IMR-90 (cell line): Measurements from ENCODE around the gene MRPL32. TPM values are rescaled to one million over a fixed set of nuclear protein-coding genes. Genes with fewer than 3 reads are reported as not detected.

Experiments used
- ATAC-seq: fragments of 200-7000 bp; cut with Tn5 transposase; 2 replicates; pipeline ENCODE4 v1.9.1; 2020; ENCODE audit warnings: low read depth, mild to moderate bottlenecking, moderate library complexity
- BruUV-seq: library from RNA; stranded (reverse); fragments of 400-500 nt; replicated peaks from 2 replicates; lab custom pipeline; 2021; lab: Mats Ljungman, UMichigan
- CTCF ChIA-PET: fragments of 300-600 bp; formaldehyde crosslinking; extraction: SDS; loops from one replicate; lab custom pipeline; 2021; ENCODE audit warnings: antibody characterized with exemption; lab: Yijun Ruan, JAX
- POLR2A ChIA-PET: fragments of 300-600 bp; sonication (Branson Sonifier 250); formaldehyde crosslinking; loops from one replicate; lab custom pipeline; 2022; ENCODE audit warnings: antibody characterized with exemption; ENCODE audit not compliant: unreplicated experiment; lab: Charles Lee
- DNase-seq: peaks from one replicate; pipeline ENCODE4 v3.0.0; 2013
- H2AFZ ChIP-seq: replicated peaks from 2 replicates; pipeline ENCODE3; 2013; ENCODE audit warnings: low read length, mild to moderate bottlenecking; ENCODE audit not compliant: poor library complexity
- H2AK5ac ChIP-seq: 2 replicates; pipeline ENCODE4 v1.6.1; 2013; ENCODE audit warnings: low read depth, low read length, inconsistent platforms
- H2AK9ac ChIP-seq: replicated peaks from 2 replicates; pipeline ENCODE3; 2013; ENCODE audit warnings: mild to moderate bottlenecking, low read depth, low read length, moderate library complexity; ENCODE audit not compliant: poor library complexity
- H2BK120ac ChIP-seq: 2 replicates; pipeline ENCODE4 v1.6.1; 2013; ENCODE audit warnings: low read depth, low read length, inconsistent platforms
- H2BK15ac ChIP-seq: 3 replicates; pipeline ENCODE4 v1.6.1; 2013; ENCODE audit warnings: low read depth, low read length, inconsistent platforms
- H2BK20ac ChIP-seq: 2 replicates; pipeline ENCODE4 v1.6.1; 2013; ENCODE audit warnings: low read depth, mild to moderate bottlenecking, inconsistent platforms, low read length, moderate library complexity
- H2BK5ac ChIP-seq: 2 replicates; pipeline ENCODE4 v1.6.1; 2013; ENCODE audit warnings: mild to moderate bottlenecking, low read depth, low read length, inconsistent platforms; ENCODE audit not compliant: poor library complexity, severe bottlenecking
- H3K14ac ChIP-seq: replicated peaks from 2 replicates; pipeline ENCODE4 v1.6.1; 2013; ENCODE audit warnings: low read depth, low read length, inconsistent platforms
- H3K18ac ChIP-seq: 2 replicates; pipeline ENCODE4 v1.6.1; 2013; ENCODE audit warnings: low read depth, low read length, control low read depth
- H3K23ac ChIP-seq: 2 replicates; pipeline ENCODE4 v1.6.1; 2013; ENCODE audit warnings: low read depth, low read length, inconsistent platforms
- H3K27ac ChIP-seq: 2 replicates; pipeline ENCODE4 v1.5.1; 2013; ENCODE audit warnings: mild to moderate bottlenecking, control low read depth, low read length; ENCODE audit not compliant: insufficient read depth
- H3K27me3 ChIP-seq: 2 replicates; pipeline ENCODE4 v1.6.1; 2013; ENCODE audit warnings: low read length; ENCODE audit not compliant: control insufficient read depth, insufficient read depth
- H3K36me3 ChIP-seq: 2 replicates; pipeline ENCODE4 v1.6.1; 2013; ENCODE audit warnings: low read length, mixed read lengths; ENCODE audit not compliant: control insufficient read depth, insufficient read depth
- H3K4ac ChIP-seq: 2 replicates; pipeline ENCODE4 v1.6.1; 2013; ENCODE audit warnings: low read depth, low read length, inconsistent platforms
- H3K4me1 ChIP-seq: 2 replicates; pipeline ENCODE4 v1.6.1; 2013; ENCODE audit warnings: low read length, mixed read lengths; ENCODE audit not compliant: control insufficient read depth, insufficient read depth
- H3K4me2 ChIP-seq: 2 replicates; pipeline ENCODE4 v1.6.1; 2013; ENCODE audit warnings: low read depth, mild to moderate bottlenecking, control low read depth, low read length, moderate library complexity
- H3K4me3 ChIP-seq: 2 replicates; pipeline ENCODE4 v1.5.1; 2013; ENCODE audit warnings: low read depth, mild to moderate bottlenecking, control low read depth, low read length, moderate library complexity; ENCODE audit not compliant: insufficient read depth
- H3K56ac ChIP-seq: 2 replicates; pipeline ENCODE4 v1.6.1; 2013; ENCODE audit warnings: low read length, inconsistent platforms; ENCODE audit not compliant: insufficient read depth; ENCODE audit errors: extremely low read depth
- H3K79me1 ChIP-seq, 2 experiments: 2 replicates each; pipeline ENCODE4 v1.6.1; 2013; ENCODE audit warnings: low read length in 2 of 2, inconsistent platforms in 1 of 2, low read depth in 1 of 2
- H3K9ac ChIP-seq: 2 replicates; pipeline ENCODE4 v1.6.1; 2013; ENCODE audit warnings: low read depth, low read length, control low read depth
- H3K9me1 ChIP-seq: 2 replicates; pipeline ENCODE4 v1.6.1; 2013; ENCODE audit warnings: low read length, inconsistent platforms; ENCODE audit not compliant: insufficient read depth
- H3K9me3 ChIP-seq: 2 replicates; pipeline ENCODE4 v1.6.1; 2013; ENCODE audit warnings: low read length; ENCODE audit not compliant: control insufficient read depth, insufficient read depth
- H4K20me1 ChIP-seq: 2 replicates; pipeline ENCODE4 v1.6.1; 2013; ENCODE audit warnings: low read length, inconsistent platforms; ENCODE audit not compliant: insufficient read depth
- H4K5ac ChIP-seq: 2 replicates; pipeline ENCODE4 v1.6.1; 2013; ENCODE audit warnings: mild to moderate bottlenecking, low read depth, low read length, control low read depth
- H4K8ac ChIP-seq, 2 experiments: 2 replicates each; pipeline ENCODE4 v1.6.1; 2013; ENCODE audit warnings: low read depth in 2 of 2, low read length in 2 of 2, control low read depth in 1 of 2, inconsistent platforms in 1 of 2
- H4K91ac ChIP-seq: 2 replicates; pipeline ENCODE4 v1.6.1; 2013; ENCODE audit warnings: low read depth, low read length, inconsistent platforms; ENCODE audit not compliant: insufficient read depth
- CEBPB ChIP-seq: IDR thresholded peaks from 2 replicates; pipeline ENCODE4 v1.6.1; 2012; ENCODE audit warnings: low read depth, low read length, improper control_type of control experiment
- CTCF ChIP-seq: conservative IDR thresholded peaks from 2 replicates; pipeline ENCODE4 v1.5.1; 2012; ENCODE audit warnings: mild to moderate bottlenecking, low read depth, low read length, improper control_type of control experiment
- MXI1 ChIP-seq: IDR thresholded peaks from 2 replicates; pipeline ENCODE4 v1.6.1; 2012; ENCODE audit warnings: low read depth, mild to moderate bottlenecking, low read length, moderate library complexity, borderline replicate concordance
- RFX5 ChIP-seq: IDR thresholded peaks from 2 replicates; pipeline ENCODE4 v1.8.0; 2012; ENCODE audit warnings: low read depth, mild to moderate bottlenecking, low read length, moderate library complexity
- WGBS, 2 experiments: methylation state at CpG; one replicate each; pipeline versions ENCODE4 v1.1.5 to v1.1.7; 2013; ENCODE audit warnings: missing lambda C conversion rate in 2 of 2; ENCODE audit not compliant: insufficient read length in 1 of 2; ENCODE audit errors: extremely low coverage in 2 of 2; 5-methylcytosine and 5-hydroxymethylcytosine counted together
- dilution Hi-C: fragments of 300-500 bp; cut with HindIII; formaldehyde crosslinking; loops from one replicate; pipeline ENCODE4 v1.14.3; 2018; ENCODE audit warnings: low sequenced_read_pairs; ENCODE audit not compliant: unreplicated experiment
- in situ Hi-C: fragments of 300-500 bp; cut with MboI; formaldehyde crosslinking; loops from 3 replicates; pipeline ENCODE4 v1.14.3; 2019; ENCODE audit warnings: low sequenced_read_pairs, inconsistent platforms, mixed read lengths
- intact Hi-C: fragments of 100-400 bp; cut with micrococcal nuclease; formaldehyde crosslinking; loops from 2 replicates; pipeline ENCODE4 v1.10.0; 2022
- polyA plus RNA-seq, 3 experiments: library from polyadenylated mRNA; depleted of rRNA; stranded (reverse); fragments of >200 nt; gene quantifications; 2 replicates each; pipeline ENCODE4 v1.2.3, GENCODE V29; 2012; ENCODE audit warnings: low replicate concordance in 1 of 3
- total RNA-seq: library from RNA; depleted of rRNA; stranded (reverse); fragments of >200 nt; gene quantifications from 2 replicates; pipeline ENCODE4 v1.2.3, GENCODE V29; 2012

Gene MRPL32
- total and polyA plus RNA-seq, 2 of the 4 experiments (the other 2 are of a cell fraction), result 42.3 to 75.3 TPM

DNA sequence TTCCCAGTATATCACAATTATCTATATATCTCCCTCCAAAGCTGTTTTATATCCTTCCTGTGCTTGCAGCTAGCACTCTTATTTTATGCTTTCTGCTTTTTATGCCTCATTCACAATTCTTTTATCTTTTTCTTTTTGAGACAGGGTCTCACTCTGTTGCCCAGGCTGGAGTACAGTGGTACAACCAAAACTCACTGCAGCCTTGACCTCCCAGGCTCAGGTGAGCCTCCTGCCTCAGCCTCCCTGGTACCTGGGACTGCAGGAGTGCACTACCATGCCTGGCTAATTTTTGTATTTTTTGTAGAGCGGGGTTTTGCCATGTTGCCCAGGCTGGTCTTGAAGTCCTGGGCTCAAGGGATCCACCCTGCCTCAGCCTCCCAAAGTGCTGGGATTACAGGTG is 26.0 kb upstream of the MRPL32 start:
- Histone ChIP-seq H3K18ac (no peak overlapping the region), H3K4me2 (no peak overlapping the region), H3K4me3 (no peak overlapping the region), H4K5ac (no peak overlapping the region), H3K9me3 (no peaks in the 10 kb centered on the region), H2BK20ac (no peak overlapping the region), H2AFZ (no peak overlapping the region), H2BK15ac (no peak overlapping the region), H3K4me1 (no peaks in the 10 kb centered on the region; the same call in none of the 2 replicates), H4K20me1 (no peaks in the 10 kb centered on the region; the same call in 1 of the 2 replicates), H3K14ac (no peak overlapping the region), H4K8ac (no peak overlapping the region), H2BK120ac (no peak overlapping the region), H4K91ac (no peak overlapping the region), H2BK5ac (no peak overlapping the region), H2AK5ac (no peak overlapping the region), H3K27me3 (no peaks in the 10 kb centered on the region; the same call in 1 of the 2 replicates), H3K79me1 (peaks cover 14 to 17% of the 10 kb centered on the region in 2 experiments), H3K4ac (no peak overlapping the region), H3K27ac (no peak overlapping the region), H3K23ac (no peak overlapping the region), H3K56ac (no peak overlapping the region), H3K9ac (no peak overlapping the region), H3K36me3 (peaks cover 3% of the 10 kb centered on the region), H2AK9ac (no peak overlapping the region), H3K9me1 (peaks cover 11% of the 10 kb centered on the region; the same call in 1 of the 2 replicates)
- CTCF ChIA-PET, result interaction anchor here (0.6 kb wide), 1 partner anchor 1240 kb away, joined by 4 read pairs; no protein-coding TSS in a partner anchor
- intact Hi-C loops (no loop called here), in situ Hi-C loops (no loop called here), dilution Hi-C loops (no loop called here)
- DNase-seq (no peak), ATAC-seq (no peak)
- no CpG with 5 or more reads among the region's 1 CpG for WGBS, 2 experiments
- TF ChIP-seq RFX5, result no peak
- TF ChIP-seq CTCF, result no peak
- no peak for TF ChIP-seq CEBPB
- TF ChIP-seq MXI1, result no peak
- POLR2A ChIA-PET, result no interaction called here
- BruUV-seq, result no TSS peak
